Stimulated activated CD8-positive, alpha-beta memory T cell treated with anti-CD3 and anti-CD28 coated beads, Interleukin-15, amount 100 ng/mL, for 1 hour (primary cell): ENCODE results near the gene C3orf70.

Experiments
- DNase-seq: peaks from one replicate; pipeline ENCODE4 v3.0.0-alpha.2; 2020; ENCODE audit warnings: low read depth

The C3orf70 gene

DNA sequence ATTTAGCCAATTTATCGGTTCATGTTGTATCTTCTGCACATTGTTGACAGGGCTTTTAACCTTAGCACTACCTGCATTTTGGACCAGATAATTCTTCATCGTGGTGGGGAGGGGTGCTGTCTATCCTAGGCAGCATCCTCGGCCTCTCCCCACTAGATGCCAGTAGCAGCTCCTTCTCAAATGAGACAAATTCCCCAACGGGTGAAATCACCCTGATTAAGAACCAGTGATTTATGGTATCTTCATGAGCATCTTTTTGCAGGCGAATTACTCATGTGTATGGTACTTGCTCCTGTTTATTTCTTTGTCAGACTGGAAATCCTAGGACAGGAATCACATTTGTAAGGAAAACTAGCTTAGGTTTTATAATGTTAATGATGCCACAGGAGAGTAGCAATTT, 68.0 kb downstream of the C3orf70 start:
- no peak for DNase-seq

DNA sequence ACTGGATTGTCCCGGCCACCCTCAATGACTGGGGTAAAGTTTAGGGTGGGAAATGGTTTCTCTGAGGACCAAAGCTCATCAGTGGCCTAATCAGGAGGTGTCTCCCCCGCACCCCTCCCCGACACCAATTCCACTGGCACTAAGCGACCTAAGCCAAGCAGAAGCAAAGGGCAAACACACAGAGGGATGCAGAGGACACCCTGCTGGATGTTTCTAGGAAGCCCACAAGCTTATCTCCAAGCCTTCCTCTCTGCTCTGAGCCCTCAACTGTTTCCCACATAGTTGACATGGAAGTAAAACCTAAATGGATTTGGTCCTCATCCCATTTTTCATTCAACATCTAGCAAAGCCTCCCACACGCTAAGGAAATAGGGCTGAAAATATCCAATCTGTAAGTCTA, 68.5 kb downstream of the C3orf70 start:
- no peak for DNase-seq

GRCh38 chr3:185082829-185083228, 70.0 kb downstream of the C3orf70 start:
- no peak for DNase-seq

DNA sequence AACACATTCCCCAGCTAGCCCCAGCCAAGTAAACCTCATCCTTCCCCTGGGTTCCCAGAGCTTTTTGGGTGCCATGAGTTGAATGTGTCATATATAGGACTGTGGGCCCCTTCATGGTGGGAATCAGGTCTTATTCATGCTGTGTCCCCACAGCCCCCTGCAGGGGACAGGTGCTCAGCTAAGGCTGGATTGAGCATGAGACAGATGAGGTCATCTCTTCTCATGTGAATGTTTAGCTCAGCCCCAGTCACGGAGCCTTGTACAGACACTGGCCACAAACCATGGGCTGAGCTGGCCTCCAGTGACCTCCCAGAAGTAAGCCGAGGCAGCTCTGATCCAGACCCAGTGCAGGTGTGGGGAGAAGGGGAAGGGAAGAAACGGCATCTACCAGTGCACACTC, 70.7 kb downstream of the C3orf70 start:
- no peak for DNase-seq

DNA sequence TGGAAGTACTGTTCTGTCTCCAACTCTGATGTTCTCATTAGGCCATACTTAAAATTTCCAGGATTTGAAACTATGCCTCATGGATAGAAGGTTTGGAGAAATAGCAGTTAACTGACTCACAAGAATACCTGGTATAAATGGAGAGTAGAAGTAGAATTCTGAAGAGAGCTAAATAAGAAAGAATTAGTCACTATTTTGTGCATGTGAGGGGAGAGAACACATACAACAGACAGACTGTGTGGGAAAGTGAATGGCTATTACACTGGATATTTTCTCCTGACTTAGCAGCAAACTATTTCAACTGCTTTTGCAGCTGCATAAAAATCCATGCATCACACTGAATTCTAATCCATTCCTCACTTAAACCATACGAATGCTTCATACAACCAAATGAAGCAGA, 71.3 kb downstream of the C3orf70 start:
- DNase-seq = no peak

GRCh38 chr3:185079625-185080024, 73.2 kb downstream of the C3orf70 start:
- no peak for DNase-seq

DNA sequence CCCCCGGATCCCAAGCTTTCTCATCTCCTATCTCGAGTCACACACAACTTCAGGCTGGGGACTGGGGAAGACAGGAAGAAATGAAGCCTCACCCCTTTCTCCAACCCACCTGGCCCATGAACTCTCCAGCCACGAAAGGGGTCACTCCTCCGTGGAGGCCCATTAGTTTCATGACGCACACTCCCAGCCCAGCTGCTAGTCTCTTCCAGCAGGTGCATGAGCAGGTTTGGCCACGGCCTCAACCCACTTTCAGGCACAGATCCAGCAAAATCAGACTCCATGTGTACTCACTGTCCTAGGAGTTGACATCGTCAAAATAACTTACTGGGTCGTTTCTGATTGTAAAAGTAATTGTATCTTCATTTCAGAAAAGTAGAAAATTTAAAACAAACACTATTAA, 76.6 kb downstream of the C3orf70 start:
- no peak for DNase-seq

DNA sequence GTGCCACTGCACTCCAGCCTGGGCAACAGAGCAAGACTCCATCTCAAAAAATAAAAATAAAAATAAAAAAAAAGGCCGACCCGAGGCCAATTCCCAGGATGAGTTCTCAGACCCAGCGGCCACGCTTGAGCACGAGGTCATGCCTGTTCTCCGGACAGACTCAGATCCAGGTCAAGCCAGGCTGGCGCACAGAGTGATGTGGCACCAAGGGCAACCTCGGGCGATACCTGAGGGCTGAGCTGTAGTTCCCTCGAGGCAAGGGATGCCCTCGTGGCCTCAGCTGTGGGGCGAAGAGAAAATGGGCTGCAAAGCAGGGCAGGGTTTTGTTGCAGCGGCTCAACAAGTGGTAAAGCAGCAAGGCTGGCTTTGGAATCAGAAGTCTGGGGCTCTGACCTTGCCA, 77.3 kb downstream of the C3orf70 start:
- DNase-seq = no peak

GRCh38 chr3:185071287-185071800, 81.5 kb downstream of the C3orf70 start:
- DNase-seq = no peak

- no peak for DNase-seq
These were observed 82.2 kb downstream of the C3orf70 start for GRCh38 chr3:185070491-185071286.

DNA sequence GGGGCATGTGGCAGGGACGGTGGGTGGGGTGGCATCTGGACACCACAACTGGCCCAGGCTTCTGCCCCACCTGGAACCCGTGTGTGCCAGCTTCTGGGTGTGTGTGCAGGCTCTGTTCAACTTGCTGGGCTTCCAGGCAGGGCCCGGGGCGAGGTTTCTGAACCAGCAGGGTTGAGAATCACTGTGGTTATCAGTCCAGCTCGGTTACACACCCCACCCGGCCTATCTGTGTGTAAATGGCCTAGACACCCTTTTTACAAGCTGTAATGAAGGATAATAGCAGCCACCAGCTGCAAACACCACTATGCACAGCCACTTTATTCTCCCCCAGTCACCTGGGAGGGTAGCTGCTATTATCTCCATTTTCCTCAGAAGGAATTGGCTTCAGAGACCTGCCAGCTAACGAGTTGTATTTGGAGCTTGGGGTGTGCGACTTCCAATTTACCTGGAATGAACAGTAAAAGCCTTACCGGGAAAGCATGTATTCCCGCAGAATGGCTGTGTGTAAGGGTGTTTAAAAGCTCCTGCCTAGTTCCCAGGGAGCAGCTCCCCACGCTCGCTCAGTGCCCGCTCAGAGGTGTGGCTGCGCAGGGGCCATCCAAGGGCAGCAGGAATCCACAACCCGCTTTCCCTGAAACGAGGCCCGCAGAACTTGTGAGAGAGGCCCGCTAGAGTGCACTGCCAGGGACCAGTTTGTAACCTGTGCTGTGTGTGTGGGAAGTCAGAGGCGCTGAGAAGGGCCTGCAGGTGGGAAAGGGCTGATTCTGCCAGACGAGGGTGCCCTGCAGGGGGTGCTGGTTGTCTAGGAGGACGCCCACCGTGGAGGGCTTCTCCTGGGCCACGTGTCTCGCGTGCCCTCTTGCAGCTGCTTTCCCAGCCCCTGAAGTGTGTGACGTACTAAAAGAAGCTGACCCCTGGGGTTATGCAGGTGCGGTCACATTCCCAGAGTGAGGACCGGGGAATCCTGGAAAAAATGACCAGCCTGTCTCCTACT, 83.5 kb downstream of the C3orf70 start:
- DNase-seq = no peak

- DNase-seq = no peak
These were observed 85.7 kb downstream of the C3orf70 start for GRCh38 chr3:185067173-185067572.

GRCh38 chr3:185066251-185066650, 86.6 kb downstream of the C3orf70 start:
- DNase-seq = no peak

DNA sequence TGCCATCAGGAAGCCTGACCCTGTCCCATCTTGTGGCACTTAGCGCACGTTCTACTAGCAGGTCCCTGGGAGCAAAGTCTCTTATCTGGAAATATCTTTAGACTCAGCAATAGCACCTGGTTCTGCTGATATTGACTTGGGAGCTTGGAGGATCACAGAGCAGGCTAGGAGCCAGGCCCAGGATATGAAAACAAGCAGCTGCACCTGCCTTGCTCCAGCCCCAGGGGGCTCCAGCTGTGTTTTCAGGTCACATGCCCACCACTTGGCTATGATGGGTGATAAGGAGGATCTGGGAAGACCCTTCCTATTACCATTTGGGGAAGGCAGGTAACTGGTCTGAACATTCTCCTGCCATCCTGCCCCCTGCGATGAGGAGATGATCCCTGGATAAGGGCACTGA, 87.8 kb downstream of the C3orf70 start:
- no peak for DNase-seq

- DNase-seq = no peak
These were observed 89.4 kb downstream of the C3orf70 start for GRCh38 chr3:185063431-185063830.

DNA sequence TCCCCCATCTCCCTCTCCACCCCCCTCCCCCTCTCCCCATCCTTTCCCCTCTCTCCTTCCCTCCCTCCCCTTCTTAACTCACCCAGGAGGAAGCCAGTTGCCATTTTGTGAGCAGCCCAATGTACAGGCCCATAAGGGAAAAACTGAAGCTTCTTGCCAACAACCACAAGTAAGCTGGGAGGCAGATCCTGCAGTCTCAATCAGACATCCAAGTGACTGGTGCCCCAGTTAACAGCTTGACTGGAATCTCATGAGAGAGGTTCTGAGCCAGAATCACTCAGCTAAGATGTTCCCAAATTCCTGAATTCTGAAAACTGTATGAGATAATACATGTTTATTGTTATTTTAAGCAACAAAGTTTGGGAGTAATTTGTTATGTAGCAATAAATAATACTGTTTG, 90.7 kb downstream of the C3orf70 start:
- no peak for DNase-seq

GRCh38 chr3:185060655-185061054, 92.2 kb downstream of the C3orf70 start:
- DNase-seq = no peak

DNA sequence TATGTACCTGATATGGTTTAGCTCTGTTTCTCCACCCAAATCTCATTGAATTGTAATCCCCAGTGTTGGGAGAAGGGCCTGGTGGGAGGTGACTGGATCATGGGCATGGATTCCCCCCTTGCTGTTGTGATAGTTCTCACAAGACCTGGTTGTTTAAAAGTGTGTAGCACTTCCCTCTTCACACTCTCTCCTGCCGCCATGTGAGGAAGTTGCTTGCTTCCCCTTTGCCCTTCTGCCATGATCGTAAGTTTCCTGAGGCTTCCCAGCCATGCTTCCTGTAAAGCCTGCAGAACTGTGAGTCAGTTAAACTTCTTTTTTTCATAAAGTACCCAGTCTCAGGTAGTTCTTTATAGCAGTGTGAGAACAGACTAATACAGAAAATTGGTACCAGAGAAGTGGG, 93.1 kb downstream of the C3orf70 start:
- DNase-seq = no peak

DNA sequence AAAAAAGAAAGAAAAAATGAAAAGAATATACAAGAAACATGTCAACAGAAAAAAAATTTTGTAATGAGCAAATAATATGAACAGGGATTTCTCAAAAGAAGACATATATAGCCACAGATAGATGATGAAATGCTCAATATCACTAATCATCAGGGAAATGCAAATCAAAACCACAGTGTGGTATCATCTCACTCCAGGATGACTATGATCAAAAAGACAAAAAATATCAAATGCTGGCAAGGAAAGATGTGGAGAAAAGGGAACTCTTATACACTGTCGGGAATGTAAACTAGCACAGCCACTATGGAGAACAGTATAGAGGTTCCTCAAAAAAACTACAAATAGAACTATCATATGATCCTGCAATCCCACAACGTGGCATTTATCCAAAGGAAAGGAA, 94.1 kb downstream of the C3orf70 start:
- no peak for DNase-seq

- DNase-seq = no peak
These were observed 95.0 kb downstream of the C3orf70 start for GRCh38 chr3:185057829-185058228.

DNA sequence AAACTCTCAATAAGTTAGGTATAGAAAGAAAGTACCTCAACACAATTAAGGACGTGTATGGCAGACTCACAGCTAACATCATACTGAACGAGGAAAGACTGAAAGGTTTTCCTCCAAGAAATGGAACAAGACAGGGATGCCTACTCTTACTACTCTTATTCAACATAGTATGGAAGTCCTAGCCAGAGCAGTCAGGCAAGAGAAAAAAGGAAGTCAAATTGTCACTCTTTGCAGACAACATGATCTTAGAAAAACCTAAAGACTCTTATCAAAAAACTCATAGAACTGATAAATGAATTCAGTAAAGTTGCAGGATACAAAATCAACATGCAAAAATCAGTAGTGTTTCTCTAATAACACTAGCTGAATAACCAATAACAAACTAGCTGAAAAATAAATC, 96.0 kb downstream of the C3orf70 start:
- no peak for DNase-seq

GRCh38 chr3:185052631-185053030, 100.2 kb downstream of the C3orf70 start:
- DNase-seq = no peak

DNA sequence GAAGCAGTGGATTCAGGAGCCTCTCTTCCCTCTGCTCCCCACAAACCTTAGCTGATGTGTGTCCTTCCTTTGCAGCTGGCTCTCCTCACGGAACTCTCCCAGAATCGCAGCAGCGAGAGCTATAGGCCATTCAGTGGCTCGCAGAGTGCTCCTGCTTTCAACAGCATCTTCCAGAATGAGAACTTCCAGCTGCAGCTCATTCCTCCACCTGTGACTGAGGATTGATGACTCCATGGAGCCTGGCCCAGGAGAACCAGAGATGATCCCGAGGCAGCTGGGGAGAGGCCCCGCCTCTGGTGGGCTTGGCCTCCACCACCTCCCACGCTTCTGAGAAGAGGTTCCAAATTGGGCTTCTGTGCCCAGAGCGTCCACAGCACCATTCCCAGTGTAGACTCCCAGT, 101.1 kb downstream of the C3orf70 start:
- no peak for DNase-seq
